Measurements from ENCODE around the gene PAN3. TPM values are rescaled to one million over a fixed set of nuclear protein-coding genes. Genes with fewer than 3 reads are reported as not detected.

PAN3 gene
- total RNA-seq, 1 experiment from 2014 or later: 48.5 TPM

DNA sequence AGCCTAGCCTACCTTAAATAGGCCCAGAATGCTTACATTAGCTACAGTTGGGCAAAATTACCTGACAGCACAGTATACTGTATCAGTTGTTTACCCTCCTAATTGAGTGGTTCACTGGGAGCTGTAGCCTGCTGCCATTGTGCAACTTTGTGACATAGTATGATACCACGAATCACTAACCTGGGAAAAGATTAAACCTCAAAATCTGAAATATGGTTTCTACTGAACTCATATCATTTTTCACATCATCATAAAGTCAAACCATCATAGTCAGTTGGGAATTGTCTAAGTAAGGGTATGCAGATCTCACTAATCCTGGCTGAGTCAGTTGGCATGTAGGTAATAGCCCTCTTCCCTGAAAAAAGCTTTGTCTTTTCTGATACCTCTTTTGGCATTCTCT is 9.2 kb downstream of the PAN3 start:
- Histone ChIP-seq H2BK20ac (ENCODE audit: low read depth, low read length, poor library complexity, severe bottlenecking) (no peak overlapping the region), H3K79me1 (ENCODE audit: insufficient read depth, low read depth, low read length, poor library complexity, severe bottlenecking) (peaks cover 9% of the 10 kb centered on the region), H3K9me3 (ENCODE audit: control insufficient read depth, low read depth, low read length) (no peaks in the 10 kb centered on the region), H2BK5ac (ENCODE audit: insufficient read length, low read length) (no peak overlapping the region), H2BK15ac (ENCODE audit: low read depth, low read length) (no peak overlapping the region), H3T11ph (ENCODE audit: low read length) (no peak overlapping the region), H3K18ac (ENCODE audit: insufficient read length, low read depth, low read length) (no peak overlapping the region), H3K14ac (ENCODE audit: insufficient read depth, low read length) (no peak overlapping the region), H3K27me3 (ENCODE audit: insufficient read depth, low read length) (no peaks in the 10 kb centered on the region), H2BK120ac (ENCODE audit: low read depth, low read length, poor library complexity, severe bottlenecking) (no peak overlapping the region), H3K27ac (ENCODE audit: insufficient read length, low read depth, low read length) (no peak overlapping the region), H3K56ac (ENCODE audit: insufficient read length, low read depth, low read length) (no peak overlapping the region), H3K4me1 (ENCODE audit: insufficient read depth, low read length) (0 out of 2 replicates have a peak, but pooled peaks cover 2% of the 10 kb centered on the region), H3K23me2 (ENCODE audit: insufficient read length, low read depth, low read length, poor library complexity, severe bottlenecking) (no peaks in the 10 kb centered on the region), H4K5ac (ENCODE audit: insufficient read length, low read depth, low read length) (no peak overlapping the region), H3K23ac (ENCODE audit: insufficient read length, low read depth, low read length) (no peak overlapping the region), H2AFZ (ENCODE audit: low read length) (no peak overlapping the region), H3K79me2 (ENCODE audit: insufficient read depth, low read length) (peaks cover 45% of the 10 kb centered on the region), H2BK12ac (ENCODE audit: insufficient read length, low read depth, low read length) (no peak overlapping the region), H4K8ac (replicated peaks; ENCODE audit: insufficient read length, low read depth, low read length) (no peak overlapping the region), H4K91ac (ENCODE audit: insufficient read length, low read depth, low read length) (no peak overlapping the region), H3K9ac (ENCODE audit: extremely low read depth, insufficient read length, low read length) (no peak overlapping the region), H3K4ac (ENCODE audit: low read depth, low read length) (no peak overlapping the region), H2AK5ac (ENCODE audit: insufficient read length, low read length) (no peak overlapping the region), H4K20me1 (ENCODE audit: control insufficient read depth, insufficient read depth, insufficient read length) (no peaks in the 10 kb centered on the region), H3K4me2 (ENCODE audit: insufficient read depth, insufficient read length, low read length) (no peak overlapping the region)
- DNase-seq: no peak
- Mint-ChIP-seq H3K9me3 (no peaks in the 10 kb centered on the region), H3K36me3 (ENCODE audit: insufficient read depth in 1 of 3, low read depth in 3 of 3) (peaks cover 4 to 11% (median 7%) of the 10 kb centered on the region in 3 experiments; a peak in 5 of 7 replicates), H3K27ac (peak overlapping the region in 2 of 3 experiments; percentile 44 to 88; a peak in 2 of 7 replicates), H3K4me3 (no peak overlapping the region), H3K4me1 (peaks cover 26 to 31% of the 10 kb centered on the region in 2 experiments), H3K27me3 (ENCODE audit: low read depth) (no peaks in the 10 kb centered on the region)
- TF ChIP-seq, protein P1, sequence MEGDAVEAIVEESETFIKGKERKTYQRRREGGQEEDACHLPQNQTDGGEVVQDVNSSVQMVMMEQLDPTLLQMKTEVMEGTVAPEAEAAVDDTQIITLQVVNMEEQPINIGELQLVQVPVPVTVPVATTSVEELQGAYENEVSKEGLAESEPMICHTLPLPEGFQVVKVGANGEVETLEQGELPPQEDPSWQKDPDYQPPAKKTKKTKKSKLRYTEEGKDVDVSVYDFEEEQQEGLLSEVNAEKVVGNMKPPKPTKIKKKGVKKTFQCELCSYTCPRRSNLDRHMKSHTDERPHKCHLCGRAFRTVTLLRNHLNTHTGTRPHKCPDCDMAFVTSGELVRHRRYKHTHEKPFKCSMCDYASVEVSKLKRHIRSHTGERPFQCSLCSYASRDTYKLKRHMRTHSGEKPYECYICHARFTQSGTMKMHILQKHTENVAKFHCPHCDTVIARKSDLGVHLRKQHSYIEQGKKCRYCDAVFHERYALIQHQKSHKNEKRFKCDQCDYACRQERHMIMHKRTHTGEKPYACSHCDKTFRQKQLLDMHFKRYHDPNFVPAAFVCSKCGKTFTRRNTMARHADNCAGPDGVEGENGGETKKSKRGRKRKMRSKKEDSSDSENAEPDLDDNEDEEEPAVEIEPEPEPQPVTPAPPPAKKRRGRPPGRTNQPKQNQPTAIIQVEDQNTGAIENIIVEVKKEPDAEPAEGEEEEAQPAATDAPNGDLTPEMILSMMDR (conservative IDR thresholded peaks at IDR 0.05): no peak
- no CpG with 5 or more reads among the region's 1 CpG for WGBS (ENCODE audit: extremely low coverage, insufficient read length, low lambda C conversion rate)
